ENCODE data around the gene MAPK14.

DNA sequence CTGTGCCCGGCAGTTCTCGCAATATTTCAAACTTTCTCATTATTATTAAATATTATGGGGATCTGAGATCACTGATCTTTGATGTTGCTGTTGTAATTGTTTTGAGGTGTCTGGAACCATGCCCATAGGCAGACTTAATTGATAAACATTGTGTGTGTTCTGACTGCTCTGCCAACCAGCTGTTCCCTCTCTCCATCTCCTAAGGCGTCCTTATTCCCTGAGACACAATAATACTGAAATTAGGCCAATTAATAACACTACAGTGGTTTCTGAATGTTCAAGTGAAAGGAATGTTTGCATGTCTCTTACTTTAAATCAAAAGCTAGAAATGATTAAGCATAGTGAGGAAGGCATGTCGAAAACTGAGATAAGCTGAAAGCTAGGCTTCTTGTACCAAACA, 7.6 kb downstream of the MAPK14 start:
- TF ChIP-seq, protein P1, sequence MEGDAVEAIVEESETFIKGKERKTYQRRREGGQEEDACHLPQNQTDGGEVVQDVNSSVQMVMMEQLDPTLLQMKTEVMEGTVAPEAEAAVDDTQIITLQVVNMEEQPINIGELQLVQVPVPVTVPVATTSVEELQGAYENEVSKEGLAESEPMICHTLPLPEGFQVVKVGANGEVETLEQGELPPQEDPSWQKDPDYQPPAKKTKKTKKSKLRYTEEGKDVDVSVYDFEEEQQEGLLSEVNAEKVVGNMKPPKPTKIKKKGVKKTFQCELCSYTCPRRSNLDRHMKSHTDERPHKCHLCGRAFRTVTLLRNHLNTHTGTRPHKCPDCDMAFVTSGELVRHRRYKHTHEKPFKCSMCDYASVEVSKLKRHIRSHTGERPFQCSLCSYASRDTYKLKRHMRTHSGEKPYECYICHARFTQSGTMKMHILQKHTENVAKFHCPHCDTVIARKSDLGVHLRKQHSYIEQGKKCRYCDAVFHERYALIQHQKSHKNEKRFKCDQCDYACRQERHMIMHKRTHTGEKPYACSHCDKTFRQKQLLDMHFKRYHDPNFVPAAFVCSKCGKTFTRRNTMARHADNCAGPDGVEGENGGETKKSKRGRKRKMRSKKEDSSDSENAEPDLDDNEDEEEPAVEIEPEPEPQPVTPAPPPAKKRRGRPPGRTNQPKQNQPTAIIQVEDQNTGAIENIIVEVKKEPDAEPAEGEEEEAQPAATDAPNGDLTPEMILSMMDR (IDR thresholded peaks at IDR 0.05; ENCODE audit: insufficient read depth, low read length): no peak
- TF ChIP-seq POLR2AphosphoS5 (IDR thresholded peaks at IDR 0.05; ENCODE audit: low read depth) (no peak), GABPA (IDR thresholded peaks at IDR 0.05; ENCODE audit: low read depth) (no peak), SPI1 (IDR thresholded peaks at IDR 0.05; ENCODE audit: borderline replicate concordance, low read depth) (no peak)
- TF ChIP-seq, protein P2, sequence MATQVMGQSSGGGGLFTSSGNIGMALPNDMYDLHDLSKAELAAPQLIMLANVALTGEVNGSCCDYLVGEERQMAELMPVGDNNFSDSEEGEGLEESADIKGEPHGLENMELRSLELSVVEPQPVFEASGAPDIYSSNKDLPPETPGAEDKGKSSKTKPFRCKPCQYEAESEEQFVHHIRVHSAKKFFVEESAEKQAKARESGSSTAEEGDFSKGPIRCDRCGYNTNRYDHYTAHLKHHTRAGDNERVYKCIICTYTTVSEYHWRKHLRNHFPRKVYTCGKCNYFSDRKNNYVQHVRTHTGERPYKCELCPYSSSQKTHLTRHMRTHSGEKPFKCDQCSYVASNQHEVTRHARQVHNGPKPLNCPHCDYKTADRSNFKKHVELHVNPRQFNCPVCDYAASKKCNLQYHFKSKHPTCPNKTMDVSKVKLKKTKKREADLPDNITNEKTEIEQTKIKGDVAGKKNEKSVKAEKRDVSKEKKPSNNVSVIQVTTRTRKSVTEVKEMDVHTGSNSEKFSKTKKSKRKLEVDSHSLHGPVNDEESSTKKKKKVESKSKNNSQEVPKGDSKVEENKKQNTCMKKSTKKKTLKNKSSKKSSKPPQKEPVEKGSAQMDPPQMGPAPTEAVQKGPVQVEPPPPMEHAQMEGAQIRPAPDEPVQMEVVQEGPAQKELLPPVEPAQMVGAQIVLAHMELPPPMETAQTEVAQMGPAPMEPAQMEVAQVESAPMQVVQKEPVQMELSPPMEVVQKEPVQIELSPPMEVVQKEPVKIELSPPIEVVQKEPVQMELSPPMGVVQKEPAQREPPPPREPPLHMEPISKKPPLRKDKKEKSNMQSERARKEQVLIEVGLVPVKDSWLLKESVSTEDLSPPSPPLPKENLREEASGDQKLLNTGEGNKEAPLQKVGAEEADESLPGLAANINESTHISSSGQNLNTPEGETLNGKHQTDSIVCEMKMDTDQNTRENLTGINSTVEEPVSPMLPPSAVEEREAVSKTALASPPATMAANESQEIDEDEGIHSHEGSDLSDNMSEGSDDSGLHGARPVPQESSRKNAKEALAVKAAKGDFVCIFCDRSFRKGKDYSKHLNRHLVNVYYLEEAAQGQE (IDR thresholded peaks at IDR 0.05; ENCODE audit: insufficient replicate concordance, low read depth): no peak
